HepG2 (cell line): ENCODE measurements around the gene SPATA21. TPM values are rescaled to one million over a fixed set of nuclear protein-coding genes. Genes with fewer than 3 reads are reported as not detected.

Experiments used
- CHCHD3 ChIP-seq: sonication (generic); formaldehyde crosslinking; IDR thresholded peaks from 2 replicates; pipeline ENCODE4 v1.8.0; 2022; ENCODE audit warnings: mild to moderate bottlenecking, missing genetic modification reagents, moderate library complexity
- ELF4 ChIP-seq: sonication (generic); formaldehyde crosslinking; IDR thresholded peaks from 2 replicates; pipeline ENCODE4 v1.5.0; 2020; ENCODE audit warnings: missing genetic modification reagents, mild to moderate bottlenecking, moderate library complexity, borderline replicate concordance
- PRMT3 ChIP-seq: sonication (generic); formaldehyde crosslinking; IDR thresholded peaks from 2 replicates; pipeline ENCODE4 v1.8.1; 2022; ENCODE audit warnings: low read depth, mild to moderate bottlenecking, moderate library complexity, missing genetic modification reagents, borderline replicate concordance
- SRSF9 ChIP-seq: fragments of 200-400 bp; formaldehyde crosslinking; IDR thresholded peaks from 2 replicates; pipeline ENCODE4 v1.6.1; 2018; ENCODE audit warnings: borderline replicate concordance, mild to moderate bottlenecking, low read depth, low read length; ENCODE audit not compliant: insufficient read depth, poor library complexity, severe bottlenecking
- SRY ChIP-seq: sonication (generic); formaldehyde crosslinking; IDR thresholded peaks from 2 replicates; pipeline ENCODE4 v1.8.0; 2022; ENCODE audit warnings: mild to moderate bottlenecking, missing genetic modification reagents
- ZFP36 ChIP-seq: fragments of 150-350 bp; IDR thresholded peaks from 2 replicates; pipeline ENCODE4 v1.6.1; 2018; ENCODE audit warnings: borderline replicate concordance, low read length, low read depth; ENCODE audit not compliant: partially characterized antibody
- ZNF292 ChIP-seq: sonication (generic); formaldehyde crosslinking; IDR thresholded peaks from 2 replicates; pipeline ENCODE4 v1.8.1; 2022; ENCODE audit warnings: mild to moderate bottlenecking, low read depth, missing genetic modification reagents, borderline replicate concordance
- ZNF383 ChIP-seq: sonication (generic); formaldehyde crosslinking; IDR thresholded peaks from 2 replicates; pipeline ENCODE4 v1.4.0; 2020; ENCODE audit warnings: missing genetic modification reagents, mild to moderate bottlenecking, borderline replicate concordance
- ZNF768 ChIP-seq: sonication (generic); formaldehyde crosslinking; IDR thresholded peaks from 2 replicates; pipeline ENCODE4 v1.4.0; 2020; ENCODE audit warnings: missing genetic modification reagents
- ZNF781 ChIP-seq: sonication (generic); formaldehyde crosslinking; IDR thresholded peaks from 2 replicates; pipeline ENCODE4 v1.5.1; 2020; ENCODE audit warnings: borderline replicate concordance, mild to moderate bottlenecking, missing genetic modification reagents; ENCODE audit errors: not compliant biosample characterization
- ZNF83 ChIP-seq: sonication (generic); formaldehyde crosslinking; IDR thresholded peaks from 2 replicates; pipeline ENCODE4 v1.4.0; 2020; ENCODE audit warnings: missing genetic modification reagents, mild to moderate bottlenecking, borderline replicate concordance
- polyA plus RNA-seq, 8 experiments: library from polyadenylated mRNA; depleted of rRNA in 3 of 8; stranded (reverse) in 7 of 8; unstranded in 1 of 8; fragments of >200 nt; fragmentation: Illumina TruSeq in 4 of 8; extraction: Trizol in 4 of 8; gene quantifications; 2 replicates each; pipeline versions ENCODE4 v1.2.1 to v1.2.3, GENCODE V29; 2011 to 2016; ENCODE audit warnings: low read depth in 4 of 8, missing spikeins in 1 of 8, mixed read lengths in 1 of 8; ENCODE audit not compliant: insufficient read depth in 1 of 8
- total RNA-seq, 5 experiments: library from RNA; depleted of rRNA; stranded (reverse); fragments of >200 nt; fragmentation: Illumina TruSeq; extraction: Trizol; gene quantifications; 2 replicates each; pipeline ENCODE4 v1.2.3, GENCODE V29; 2016; ENCODE audit warnings: low read depth in 1 of 5
- TF ChIP-seq, protein P1 (sequence below): sonication (generic); formaldehyde crosslinking; IDR thresholded peaks from 2 replicates; pipeline ENCODE4 v1.5.1; 2020; ENCODE audit warnings: missing genetic modification reagents, mild to moderate bottlenecking, borderline replicate concordance
- TF ChIP-seq, protein P2 (sequence below): sonication (generic); formaldehyde crosslinking; IDR thresholded peaks from 2 replicates; pipeline ENCODE4 v1.5.0; 2020; ENCODE audit warnings: missing genetic modification reagents
- TF ChIP-seq, protein P3 (sequence below): sonication (generic); formaldehyde crosslinking; IDR thresholded peaks from 2 replicates; pipeline ENCODE4 v1.5.0; 2020; ENCODE audit warnings: mild to moderate bottlenecking, missing genetic modification reagents, borderline replicate concordance
- TF ChIP-seq, protein P4 (sequence below): sonication (generic); formaldehyde crosslinking; IDR thresholded peaks from 2 replicates; pipeline ENCODE4 v1.8.1; 2022; ENCODE audit warnings: mild to moderate bottlenecking, missing genetic modification reagents
- TF ChIP-seq, protein P5 (sequence below): IDR thresholded peaks from 2 replicates; pipeline ENCODE4 v1.6.1; 2016; ENCODE audit warnings: low read depth, borderline replicate concordance

SPATA21 gene
- total and polyA plus RNA-seq, 2 of the 13 experiments (the other 11 are each of a cell fraction or from before 2014, with no cell fraction given): 0.80 to 1.4 TPM

DNA sequence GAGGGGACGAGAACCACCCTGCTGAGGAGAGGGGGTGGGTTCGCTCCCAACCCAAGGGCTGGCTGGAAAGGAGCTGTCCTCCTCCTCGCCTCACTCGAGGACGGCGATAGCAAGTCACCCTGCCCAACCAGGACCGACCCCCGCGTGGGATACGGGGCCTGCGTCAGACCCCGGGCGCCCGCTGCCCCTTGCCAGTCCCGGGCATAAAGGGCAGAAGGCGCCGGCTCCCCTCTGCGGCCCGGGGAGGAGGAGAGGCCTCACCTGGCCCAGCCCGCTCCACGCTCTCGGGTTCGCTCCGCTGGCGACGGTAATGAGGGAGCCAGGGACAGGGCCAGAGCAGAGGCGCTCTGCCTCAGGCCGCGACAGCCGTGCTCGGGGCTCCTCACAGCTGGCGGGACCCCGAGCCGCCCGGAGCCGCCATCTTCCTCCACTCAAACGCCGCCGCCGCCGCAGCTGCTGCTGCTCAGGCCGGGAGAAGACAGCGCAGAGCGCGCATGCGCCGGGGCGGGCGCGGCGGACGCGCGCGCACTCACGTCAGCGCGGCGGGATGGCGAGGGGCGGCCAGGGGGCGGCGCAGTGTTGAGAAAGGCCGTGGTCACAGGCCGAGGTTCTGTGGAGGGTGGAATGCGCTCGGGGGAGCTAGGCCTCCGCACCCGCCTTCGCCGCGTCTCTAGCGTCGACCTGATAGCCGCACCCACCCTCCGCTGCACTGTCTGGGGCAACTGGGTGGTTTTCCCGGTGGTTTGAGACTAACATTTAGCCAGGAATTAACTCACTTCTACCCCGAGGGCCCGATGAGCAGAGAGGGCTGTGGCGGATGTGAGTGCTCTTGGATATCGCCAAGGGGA, 85.0 kb downstream of the SPATA21 start, which contains the start of gene FBXO42 (continued):
- TF ChIP-seq, protein P1, sequence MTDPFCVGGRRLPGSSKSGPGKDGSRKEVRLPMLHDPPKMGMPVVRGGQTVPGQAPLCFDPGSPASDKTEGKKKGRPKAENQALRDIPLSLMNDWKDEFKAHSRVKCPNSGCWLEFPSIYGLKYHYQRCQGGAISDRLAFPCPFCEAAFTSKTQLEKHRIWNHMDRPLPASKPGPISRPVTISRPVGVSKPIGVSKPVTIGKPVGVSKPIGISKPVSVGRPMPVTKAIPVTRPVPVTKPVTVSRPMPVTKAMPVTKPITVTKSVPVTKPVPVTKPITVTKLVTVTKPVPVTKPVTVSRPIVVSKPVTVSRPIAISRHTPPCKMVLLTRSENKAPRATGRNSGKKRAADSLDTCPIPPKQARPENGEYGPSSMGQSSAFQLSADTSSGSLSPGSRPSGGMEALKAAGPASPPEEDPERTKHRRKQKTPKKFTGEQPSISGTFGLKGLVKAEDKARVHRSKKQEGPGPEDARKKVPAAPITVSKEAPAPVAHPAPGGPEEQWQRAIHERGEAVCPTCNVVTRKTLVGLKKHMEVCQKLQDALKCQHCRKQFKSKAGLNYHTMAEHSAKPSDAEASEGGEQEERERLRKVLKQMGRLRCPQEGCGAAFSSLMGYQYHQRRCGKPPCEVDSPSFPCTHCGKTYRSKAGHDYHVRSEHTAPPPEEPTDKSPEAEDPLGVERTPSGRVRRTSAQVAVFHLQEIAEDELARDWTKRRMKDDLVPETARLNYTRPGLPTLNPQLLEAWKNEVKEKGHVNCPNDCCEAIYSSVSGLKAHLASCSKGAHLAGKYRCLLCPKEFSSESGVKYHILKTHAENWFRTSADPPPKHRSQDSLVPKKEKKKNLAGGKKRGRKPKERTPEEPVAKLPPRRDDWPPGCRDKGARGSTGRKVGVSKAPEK (CRISPR knock-in tag): no peak
- TF ChIP-seq, protein P2, sequence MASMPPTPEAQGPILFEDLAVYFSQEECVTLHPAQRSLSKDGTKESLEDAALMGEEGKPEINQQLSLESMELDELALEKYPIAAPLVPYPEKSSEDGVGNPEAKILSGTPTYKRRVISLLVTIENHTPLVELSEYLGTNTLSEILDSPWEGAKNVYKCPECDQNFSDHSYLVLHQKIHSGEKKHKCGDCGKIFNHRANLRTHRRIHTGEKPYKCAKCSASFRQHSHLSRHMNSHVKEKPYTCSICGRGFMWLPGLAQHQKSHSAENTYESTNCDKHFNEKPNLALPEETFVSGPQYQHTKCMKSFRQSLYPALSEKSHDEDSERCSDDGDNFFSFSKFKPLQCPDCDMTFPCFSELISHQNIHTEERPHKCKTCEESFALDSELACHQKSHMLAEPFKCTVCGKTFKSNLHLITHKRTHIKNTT: no peak
- TF ChIP-seq ZNF383 (CRISPR knock-in tag) (no peak), ZFP36 (no peak), ZNF768 (peak; percentile 49; the same call in 1 of the 2 replicates), ZNF292 (no peak), PRMT3 (CRISPR knock-in tag) (no peak), ZNF83 (CRISPR knock-in tag) (no peak), CHCHD3 (0 out of 2 replicates have a peak, but pooled peaks have one; percentile 52), ZNF781 (CRISPR knock-in tag) (no peak), SRY (CRISPR knock-in tag) (peak; percentile 63; the same call in 1 of the 2 replicates), ELF4 (CRISPR knock-in tag) (no peak), SRSF9 (no peak)
- TF ChIP-seq, protein P3, sequence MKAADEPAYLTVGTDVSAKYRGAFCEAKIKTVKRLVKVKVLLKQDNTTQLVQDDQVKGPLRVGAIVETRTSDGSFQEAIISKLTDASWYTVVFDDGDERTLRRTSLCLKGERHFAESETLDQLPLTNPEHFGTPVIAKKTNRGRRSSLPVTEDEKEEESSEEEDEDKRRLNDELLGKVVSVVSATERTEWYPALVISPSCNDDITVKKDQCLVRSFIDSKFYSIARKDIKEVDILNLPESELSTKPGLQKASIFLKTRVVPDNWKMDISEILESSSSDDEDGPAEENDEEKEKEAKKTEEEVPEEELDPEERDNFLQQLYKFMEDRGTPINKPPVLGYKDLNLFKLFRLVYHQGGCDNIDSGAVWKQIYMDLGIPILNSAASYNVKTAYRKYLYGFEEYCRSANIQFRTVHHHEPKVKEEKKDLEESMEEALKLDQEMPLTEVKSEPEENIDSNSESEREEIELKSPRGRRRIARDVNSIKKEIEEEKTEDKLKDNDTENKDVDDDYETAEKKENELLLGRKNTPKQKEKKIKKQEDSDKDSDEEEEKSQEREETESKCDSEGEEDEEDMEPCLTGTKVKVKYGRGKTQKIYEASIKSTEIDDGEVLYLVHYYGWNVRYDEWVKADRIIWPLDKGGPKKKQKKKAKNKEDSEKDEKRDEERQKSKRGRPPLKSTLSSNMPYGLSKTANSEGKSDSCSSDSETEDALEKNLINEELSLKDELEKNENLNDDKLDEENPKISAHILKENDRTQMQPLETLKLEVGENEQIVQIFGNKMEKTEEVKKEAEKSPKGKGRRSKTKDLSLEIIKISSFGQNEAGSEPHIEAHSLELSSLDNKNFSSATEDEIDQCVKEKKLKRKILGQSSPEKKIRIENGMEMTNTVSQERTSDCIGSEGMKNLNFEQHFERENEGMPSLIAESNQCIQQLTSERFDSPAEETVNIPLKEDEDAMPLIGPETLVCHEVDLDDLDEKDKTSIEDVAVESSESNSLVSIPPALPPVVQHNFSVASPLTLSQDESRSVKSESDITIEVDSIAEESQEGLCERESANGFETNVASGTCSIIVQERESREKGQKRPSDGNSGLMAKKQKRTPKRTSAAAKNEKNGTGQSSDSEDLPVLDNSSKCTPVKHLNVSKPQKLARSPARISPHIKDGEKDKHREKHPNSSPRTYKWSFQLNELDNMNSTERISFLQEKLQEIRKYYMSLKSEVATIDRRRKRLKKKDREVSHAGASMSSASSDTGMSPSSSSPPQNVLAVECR: peak; percentile 68; the same call in 1 of the 2 replicates
- TF ChIP-seq, protein P4, sequence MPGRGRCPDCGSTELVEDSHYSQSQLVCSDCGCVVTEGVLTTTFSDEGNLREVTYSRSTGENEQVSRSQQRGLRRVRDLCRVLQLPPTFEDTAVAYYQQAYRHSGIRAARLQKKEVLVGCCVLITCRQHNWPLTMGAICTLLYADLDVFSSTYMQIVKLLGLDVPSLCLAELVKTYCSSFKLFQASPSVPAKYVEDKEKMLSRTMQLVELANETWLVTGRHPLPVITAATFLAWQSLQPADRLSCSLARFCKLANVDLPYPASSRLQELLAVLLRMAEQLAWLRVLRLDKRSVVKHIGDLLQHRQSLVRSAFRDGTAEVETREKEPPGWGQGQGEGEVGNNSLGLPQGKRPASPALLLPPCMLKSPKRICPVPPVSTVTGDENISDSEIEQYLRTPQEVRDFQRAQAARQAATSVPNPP: 0 out of 2 replicates have a peak, but pooled peaks have one; percentile 51
- TF ChIP-seq, protein P5, sequence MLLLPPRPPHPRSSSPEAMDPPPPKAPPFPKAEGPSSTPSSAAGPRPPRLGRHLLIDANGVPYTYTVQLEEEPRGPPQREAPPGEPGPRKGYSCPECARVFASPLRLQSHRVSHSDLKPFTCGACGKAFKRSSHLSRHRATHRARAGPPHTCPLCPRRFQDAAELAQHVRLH (CRISPR knock-in tag): no peak
